Subcutaneous adipose tissue (tissue), 4 donors: ENCODE results near the gene SOCS3. TPM values are rescaled to one million over a fixed set of nuclear protein-coding genes. Genes with fewer than 3 reads are reported as not detected.

ENCODE experiments used
- small RNA-seq: library from RNA; depleted of rRNA; stranded (forward); fragments of <200 nt; gene quantifications from one replicate; pipeline ENCODE3, GENCODE V24; 2016
- total RNA-seq, 4 donors: library from RNA; depleted of rRNA; stranded (reverse); fragments of >200 nt; gene quantifications; one replicate each; pipeline ENCODE4 v1.1.0, GENCODE V29; 2016

Gene SOCS3
- total RNA-seq, 4 donors from 2014 or later: 15.4 to 33.3 (median 24.7) TPM

Small RNA genes within 50 kb of the gene (small RNA-seq; reads per million reads assigned to genes)
- gene RF00415: not detected
- gene RN7SL236P: not detected

Other genes starting within 250 kb of the SOCS3 start
- 10 to 100 TPM; 18.5 to 78.2 (median 23.6) TPM for gene TMC6, start 231.3 kb downstream of the SOCS3 start, total RNA-seq
- 1 to 10 TPM; 2.0 to 7.7 (median 7.6) TPM for gene TMC8, start 229.3 kb downstream of the SOCS3 start, total RNA-seq
- gene C17orf99, start 213.7 kb downstream of the SOCS3 start, total RNA-seq: not detected
- gene SYNGR2, start 191.5 kb downstream of the SOCS3 start, total RNA-seq: 10 to 100 TPM; 33.0 to 80.6 (median 50.1) TPM
- 1 to 10 TPM; 1.1 to 8.8 (median 2.7) TPM for gene TK1, start 173.0 kb downstream of the SOCS3 start, total RNA-seq
- 10 to 100 TPM; 14.9 to 27.4 (median 20.3) TPM for gene AFMID, start 172.7 kb downstream of the SOCS3 start, total RNA-seq
- 1 to 10 TPM in 2 of 4 donors, not detected in 2; 2.2 to 2.9 TPM for gene BIRC5, start 145.8 kb downstream of the SOCS3 start, total RNA-seq
- not detected for gene TMEM235, start 128.4 kb downstream of the SOCS3 start, total RNA-seq
- 10 to 100 TPM; 25.4 to 63.9 (median 38.4) TPM for gene PGS1, start 18.6 kb upstream of the SOCS3 start, total RNA-seq
- under 1 TPM in 2 of 4 donors, not detected in 2; 0.22 to 0.51 TPM for gene DNAH17, start 217.3 kb upstream of the SOCS3 start, total RNA-seq